ENCODE data around the gene TMEM126A.

DNA sequence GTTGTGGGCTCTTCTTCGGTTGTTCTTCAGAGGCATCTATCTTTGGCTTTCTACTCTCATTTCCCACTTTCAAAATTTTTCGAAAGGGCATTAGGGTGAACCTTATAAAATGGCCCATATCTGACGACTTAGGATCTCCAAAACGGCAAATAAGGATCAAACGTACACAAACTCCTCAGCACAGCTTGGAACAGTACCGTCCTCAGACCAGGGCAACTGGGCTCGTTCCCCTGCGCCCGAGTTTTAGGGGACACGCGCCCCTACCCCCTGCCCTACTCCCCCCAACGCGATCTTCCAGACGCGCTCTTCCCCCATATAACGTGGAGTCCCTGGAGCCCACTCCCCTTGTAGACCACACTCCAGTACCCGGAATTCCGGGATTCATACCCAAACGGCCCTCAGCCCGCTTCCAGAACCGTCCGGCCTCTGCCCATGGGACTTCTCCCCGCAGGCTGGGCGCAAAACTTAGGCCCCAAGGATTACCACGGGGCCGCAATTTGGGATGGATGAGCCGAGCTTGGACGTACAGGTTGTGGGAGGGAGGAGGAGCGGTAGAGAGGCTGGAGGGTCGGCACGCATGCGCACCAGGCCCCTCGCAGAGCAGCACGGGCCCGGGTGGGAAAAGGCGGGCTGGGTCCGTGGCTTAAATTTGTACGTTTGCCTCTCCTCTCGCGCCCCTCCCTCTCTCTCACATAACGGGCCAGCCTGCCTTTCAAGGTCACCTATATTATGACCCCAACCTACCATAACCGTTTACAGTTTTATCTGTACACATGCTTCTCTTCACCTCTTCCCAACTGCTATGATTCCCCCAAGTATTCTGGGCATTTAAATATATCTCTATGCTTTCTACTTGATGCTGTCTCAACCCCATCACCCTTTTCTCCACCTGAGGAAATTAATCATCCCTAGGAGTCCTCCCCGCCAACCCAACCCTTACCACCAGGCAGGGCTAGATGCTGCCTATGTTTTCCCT is 34.9 kb downstream of the TMEM126A start:
- TF ChIP-seq, protein P1, sequence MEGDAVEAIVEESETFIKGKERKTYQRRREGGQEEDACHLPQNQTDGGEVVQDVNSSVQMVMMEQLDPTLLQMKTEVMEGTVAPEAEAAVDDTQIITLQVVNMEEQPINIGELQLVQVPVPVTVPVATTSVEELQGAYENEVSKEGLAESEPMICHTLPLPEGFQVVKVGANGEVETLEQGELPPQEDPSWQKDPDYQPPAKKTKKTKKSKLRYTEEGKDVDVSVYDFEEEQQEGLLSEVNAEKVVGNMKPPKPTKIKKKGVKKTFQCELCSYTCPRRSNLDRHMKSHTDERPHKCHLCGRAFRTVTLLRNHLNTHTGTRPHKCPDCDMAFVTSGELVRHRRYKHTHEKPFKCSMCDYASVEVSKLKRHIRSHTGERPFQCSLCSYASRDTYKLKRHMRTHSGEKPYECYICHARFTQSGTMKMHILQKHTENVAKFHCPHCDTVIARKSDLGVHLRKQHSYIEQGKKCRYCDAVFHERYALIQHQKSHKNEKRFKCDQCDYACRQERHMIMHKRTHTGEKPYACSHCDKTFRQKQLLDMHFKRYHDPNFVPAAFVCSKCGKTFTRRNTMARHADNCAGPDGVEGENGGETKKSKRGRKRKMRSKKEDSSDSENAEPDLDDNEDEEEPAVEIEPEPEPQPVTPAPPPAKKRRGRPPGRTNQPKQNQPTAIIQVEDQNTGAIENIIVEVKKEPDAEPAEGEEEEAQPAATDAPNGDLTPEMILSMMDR (IDR thresholded peaks at IDR 0.05): no peak
- no peak for TF ChIP-seq POLR2A (IDR thresholded peaks at IDR 0.05)
